IPS DF 4.7 (cell line): ENCODE measurements around the gene CROCC.
"Not testable (repeated sequence)": the region's sequence is repeated elsewhere in the genome, so short reads cannot be mapped to it uniquely, and the experiment has no call there.

Experiments used
- DNase-seq: peaks from one replicate; pipeline ENCODE4 v3.0.0-alpha.2; 2013; ENCODE audit warnings: low spot score; ENCODE audit errors: extremely low read depth

The CROCC gene, protein sequence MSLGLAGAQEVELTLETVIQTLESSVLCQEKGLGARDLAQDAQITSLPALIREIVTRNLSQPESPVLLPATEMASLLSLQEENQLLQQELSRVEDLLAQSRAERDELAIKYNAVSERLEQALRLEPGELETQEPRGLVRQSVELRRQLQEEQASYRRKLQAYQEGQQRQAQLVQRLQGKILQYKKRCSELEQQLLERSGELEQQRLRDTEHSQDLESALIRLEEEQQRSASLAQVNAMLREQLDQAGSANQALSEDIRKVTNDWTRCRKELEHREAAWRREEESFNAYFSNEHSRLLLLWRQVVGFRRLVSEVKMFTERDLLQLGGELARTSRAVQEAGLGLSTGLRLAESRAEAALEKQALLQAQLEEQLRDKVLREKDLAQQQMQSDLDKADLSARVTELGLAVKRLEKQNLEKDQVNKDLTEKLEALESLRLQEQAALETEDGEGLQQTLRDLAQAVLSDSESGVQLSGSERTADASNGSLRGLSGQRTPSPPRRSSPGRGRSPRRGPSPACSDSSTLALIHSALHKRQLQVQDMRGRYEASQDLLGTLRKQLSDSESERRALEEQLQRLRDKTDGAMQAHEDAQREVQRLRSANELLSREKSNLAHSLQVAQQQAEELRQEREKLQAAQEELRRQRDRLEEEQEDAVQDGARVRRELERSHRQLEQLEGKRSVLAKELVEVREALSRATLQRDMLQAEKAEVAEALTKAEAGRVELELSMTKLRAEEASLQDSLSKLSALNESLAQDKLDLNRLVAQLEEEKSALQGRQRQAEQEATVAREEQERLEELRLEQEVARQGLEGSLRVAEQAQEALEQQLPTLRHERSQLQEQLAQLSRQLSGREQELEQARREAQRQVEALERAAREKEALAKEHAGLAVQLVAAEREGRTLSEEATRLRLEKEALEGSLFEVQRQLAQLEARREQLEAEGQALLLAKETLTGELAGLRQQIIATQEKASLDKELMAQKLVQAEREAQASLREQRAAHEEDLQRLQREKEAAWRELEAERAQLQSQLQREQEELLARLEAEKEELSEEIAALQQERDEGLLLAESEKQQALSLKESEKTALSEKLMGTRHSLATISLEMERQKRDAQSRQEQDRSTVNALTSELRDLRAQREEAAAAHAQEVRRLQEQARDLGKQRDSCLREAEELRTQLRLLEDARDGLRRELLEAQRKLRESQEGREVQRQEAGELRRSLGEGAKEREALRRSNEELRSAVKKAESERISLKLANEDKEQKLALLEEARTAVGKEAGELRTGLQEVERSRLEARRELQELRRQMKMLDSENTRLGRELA (N-terminal part only)

DNA sequence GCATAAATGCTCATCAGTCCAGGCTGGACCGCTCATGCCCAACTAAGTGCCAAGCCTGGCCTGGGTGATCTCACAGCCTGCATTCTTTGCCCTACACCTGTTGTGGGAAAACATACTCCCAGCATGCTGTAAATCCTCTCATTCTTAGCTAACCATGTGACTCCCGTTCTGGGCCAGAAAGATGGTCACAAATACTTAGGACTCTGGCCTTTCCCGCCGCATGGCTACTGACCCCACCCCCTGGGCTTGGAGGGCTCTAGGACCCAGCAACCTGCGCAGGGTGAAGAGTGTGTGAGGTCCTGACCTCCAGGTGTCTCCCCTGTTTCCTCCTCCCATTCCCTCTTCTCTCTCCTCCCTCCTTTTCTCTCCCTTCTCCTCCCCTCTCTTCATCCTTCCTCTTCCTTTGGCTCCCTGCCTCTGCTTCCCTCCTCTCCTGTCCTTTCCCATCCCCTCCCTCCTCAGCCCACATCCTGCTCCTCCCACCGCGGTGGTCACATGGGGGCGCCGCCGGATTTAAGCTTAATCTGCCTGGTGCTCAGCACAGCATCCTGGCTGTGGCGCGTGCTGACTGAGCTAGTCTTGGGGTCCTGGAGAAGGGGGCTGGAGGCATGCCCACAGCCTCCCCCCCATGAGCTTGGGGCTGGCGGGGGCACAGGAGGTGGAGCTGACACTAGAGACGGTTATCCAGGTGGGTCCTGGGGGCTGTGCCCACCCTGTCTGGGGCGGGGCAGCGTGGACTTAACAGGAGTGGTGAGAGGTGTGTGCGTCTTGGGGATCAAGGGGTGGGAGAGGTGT is at the start of gene CROCC:
CROCC (plus strand) TSS at position 541 of the 795 bp plus-strand sequence; CDS start at position 629, 88 bp downstream.
- DNase-seq = peak; percentile 98

DNA sequence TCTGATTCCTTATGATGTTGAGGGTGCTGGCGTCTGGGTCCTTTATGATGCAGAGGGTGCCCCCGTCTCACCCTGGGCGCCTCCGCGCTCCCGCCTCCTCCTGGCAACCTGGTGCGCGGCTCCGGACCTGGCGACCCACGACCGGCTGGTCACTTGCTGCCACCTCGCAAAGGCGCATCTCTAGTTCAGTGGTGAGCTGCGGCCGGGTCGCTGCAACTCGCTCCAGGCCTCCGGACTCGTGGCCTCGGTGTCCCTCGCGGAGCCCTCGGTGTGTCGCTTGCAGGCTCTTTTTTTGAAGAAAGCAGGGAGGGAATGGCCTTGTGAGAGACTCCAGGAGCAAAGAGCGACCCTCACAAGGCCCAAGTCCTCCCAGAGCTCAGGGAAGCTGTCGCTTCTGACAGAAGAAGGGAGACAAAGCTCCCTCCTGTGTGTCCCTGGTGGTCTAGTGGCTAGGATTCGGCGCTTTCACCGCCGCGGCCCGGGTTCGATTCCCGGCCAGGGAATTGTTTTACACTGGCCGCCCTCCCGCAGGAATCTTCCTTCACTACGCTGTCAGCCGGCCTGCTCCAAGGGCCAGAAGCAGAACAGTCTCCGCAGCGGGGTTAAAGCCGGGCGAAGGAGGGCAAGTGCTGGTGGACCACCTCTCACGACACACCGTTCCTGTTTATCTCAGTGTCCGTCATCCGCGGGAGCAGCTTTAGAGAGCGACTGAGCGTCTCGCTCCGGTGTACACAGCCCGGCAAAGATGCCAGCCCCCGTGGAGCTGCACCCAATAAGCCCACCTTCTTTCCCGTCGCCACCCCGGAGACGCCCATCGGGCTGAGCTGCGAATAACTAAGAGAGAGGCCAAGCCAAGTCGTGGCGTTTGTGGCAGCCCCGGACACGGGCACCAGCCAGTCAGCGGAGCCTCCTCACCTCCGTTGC is 49.3 kb upstream of the CROCC start:
- peak; percentile 98 for DNase-seq

DNA sequence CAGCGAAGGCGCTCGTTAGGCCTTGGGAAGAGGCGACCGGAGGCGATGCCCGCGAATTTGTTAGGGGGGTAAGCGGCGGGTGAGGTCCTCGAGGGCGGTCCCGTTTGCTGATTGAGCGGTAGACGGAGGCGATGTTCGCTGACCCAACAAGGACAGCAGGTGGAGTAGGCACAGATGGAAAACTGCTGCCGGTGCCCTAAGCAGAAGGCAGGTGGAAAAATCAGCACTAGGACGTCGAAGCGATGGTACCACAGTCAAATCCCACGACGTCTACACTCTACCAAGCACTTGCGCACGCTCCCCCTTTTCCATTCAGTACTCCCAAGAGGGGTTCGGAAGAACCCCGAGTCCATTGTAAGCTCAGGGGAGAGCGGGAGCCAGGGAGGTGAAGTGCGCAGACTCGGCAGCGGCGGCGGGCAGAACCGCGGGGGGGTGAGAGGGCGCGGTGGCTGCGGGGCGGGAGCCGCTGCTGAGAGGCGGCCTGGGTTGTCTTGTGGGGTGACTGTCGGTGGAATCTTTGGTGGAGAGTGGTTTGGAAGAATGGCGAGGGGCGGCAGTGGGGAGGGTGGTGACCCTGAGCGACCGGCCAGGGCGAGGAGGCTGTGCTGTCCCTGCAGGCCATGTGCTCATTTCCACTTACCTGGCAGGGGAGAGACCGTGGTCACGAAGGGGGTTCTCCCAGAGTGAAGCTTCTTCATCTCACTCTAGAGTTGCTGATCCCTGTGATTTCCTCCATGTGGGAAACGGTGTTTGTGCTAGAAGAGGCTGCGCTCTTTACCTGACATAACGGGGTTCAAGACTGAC is 48.5 kb upstream of the CROCC start:
- not testable (repeated sequence) for DNase-seq

DNA sequence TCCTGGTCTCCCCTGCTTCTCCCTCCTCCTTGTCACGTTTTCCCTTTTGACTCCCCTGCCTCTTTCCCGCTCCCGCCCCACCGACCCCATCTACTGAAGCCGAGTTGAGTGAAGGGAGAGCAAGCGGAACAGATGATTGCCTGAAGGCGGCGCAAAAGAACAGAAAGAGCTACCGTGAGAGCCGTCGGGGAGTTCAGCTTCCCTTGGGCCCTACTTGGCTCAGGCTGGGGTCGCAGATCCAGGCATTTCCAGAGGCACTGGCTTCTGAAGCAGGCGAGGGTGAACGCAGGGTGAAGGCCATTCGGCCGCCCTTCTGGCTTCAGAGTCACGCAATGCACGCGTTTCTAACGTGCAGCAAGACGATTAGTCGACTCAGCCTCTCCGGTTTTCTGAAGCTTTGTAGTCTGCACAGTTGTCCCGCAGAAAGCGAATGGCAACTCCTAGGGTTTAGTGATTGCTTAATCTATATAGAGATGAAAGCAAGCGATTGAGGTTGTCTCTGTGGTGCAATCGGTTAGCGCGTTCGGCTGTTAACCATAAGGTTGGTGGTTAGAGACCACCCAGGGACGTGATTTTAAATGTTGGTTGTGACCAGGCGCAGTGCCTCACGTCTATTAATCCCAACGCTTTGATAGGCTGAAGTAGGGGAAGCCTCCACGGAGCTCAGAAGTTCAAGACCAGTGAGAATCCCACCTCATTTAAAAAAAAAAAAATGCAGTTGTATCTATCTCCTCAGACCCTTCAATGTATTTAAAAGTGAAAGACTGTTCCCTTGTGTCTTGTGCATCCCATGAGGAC is 46.6 kb upstream of the CROCC start:
- not testable (repeated sequence) for DNase-seq

DNA sequence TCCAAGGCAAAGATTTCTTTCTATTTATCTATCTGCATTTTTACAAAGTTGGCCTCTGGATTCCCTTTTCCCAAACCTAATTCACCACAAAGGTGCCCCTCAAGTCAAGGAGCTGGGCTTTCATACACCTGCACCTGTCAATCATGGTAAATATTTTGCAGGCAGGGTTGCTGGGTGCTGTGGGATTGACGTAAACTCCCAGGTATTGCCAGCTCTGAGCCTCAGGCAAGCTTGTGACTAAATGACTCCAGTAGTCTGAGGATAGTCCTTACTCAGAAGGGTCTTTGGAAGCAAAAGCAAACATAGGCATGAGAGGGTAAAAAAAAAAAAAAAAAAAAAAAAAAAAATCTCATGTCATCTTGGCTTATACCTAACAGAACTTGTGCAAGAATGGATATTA is 40.0 kb upstream of the CROCC start:
- not testable (repeated sequence) for DNase-seq

DNA sequence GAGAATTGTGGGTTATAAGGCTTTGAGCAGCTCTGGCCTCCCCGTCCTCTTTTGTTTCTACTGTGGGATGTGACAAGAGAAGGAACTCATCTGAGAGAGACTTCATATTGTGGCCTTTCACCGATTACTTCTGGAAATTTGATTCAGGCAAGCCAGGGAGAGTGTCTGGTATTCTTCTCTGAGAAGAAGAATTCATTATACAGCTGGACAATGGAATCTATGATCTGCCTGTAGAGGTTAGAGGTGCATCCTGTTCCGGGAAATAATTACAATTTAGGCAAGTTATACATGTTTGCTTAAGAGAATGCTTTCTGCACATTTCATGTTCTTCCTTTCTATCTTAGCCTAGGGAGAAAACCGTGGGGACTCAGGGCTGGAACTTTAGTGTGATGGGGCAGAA is 38.7 kb upstream of the CROCC start:
- DNase-seq = no peak

DNA sequence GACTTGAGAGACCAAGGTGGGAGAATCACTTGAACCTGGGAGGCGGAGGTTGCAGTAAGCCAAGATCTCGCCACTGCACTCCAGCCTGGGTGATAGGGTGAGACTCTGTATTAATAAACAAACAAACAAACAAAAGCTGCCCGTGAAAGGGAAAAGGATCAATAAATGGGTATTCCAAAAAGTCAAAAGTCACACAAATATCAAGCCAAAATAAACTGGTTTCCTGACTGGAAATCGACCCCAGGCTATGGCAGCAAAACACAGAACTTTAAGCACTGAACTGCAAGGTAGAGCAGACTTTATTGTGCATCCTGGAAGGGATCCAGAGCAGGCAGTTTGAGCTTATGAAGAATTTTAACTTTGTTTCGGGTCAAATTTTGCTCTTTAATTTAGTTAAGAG is 37.2 kb upstream of the CROCC start:
- DNase-seq = not testable (repeated sequence)

DNA sequence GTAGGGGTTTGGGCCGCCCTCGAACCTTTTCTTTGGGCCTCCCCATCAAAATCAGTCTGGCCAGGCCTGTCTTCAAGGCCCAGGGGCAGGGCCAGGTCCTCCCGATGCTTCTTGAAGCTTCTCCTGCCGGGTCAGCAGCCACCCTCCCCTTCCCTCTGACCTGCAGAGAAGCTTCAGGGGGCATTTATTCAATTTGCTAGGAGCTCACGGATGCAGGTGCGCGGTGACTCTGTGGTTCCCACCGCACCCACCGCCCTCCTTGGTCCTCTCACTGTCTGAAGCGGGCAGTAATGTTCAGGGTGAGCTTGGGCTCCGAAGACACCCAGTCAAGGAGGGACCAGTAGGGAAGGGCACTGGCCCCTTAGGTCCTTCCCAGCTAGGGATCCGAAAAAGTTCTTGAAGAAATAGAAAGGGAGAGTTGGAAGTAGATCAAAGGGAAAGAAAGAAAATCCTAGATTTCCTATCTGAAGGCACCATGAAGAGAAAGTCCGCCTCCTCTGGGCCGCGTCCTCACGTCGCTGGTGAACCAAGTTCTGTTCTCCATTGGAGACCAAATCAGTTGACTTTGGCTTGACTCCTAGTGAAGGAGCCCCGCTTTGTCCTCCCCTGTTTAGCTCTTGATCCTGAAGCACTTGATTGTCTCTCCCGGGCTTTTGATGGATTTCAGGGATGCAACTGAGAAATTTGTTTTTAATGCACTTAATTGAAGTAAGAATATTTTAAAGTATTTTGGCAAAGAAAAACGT is 34.7 kb upstream of the CROCC start:
- DNase-seq = no peak

DNA sequence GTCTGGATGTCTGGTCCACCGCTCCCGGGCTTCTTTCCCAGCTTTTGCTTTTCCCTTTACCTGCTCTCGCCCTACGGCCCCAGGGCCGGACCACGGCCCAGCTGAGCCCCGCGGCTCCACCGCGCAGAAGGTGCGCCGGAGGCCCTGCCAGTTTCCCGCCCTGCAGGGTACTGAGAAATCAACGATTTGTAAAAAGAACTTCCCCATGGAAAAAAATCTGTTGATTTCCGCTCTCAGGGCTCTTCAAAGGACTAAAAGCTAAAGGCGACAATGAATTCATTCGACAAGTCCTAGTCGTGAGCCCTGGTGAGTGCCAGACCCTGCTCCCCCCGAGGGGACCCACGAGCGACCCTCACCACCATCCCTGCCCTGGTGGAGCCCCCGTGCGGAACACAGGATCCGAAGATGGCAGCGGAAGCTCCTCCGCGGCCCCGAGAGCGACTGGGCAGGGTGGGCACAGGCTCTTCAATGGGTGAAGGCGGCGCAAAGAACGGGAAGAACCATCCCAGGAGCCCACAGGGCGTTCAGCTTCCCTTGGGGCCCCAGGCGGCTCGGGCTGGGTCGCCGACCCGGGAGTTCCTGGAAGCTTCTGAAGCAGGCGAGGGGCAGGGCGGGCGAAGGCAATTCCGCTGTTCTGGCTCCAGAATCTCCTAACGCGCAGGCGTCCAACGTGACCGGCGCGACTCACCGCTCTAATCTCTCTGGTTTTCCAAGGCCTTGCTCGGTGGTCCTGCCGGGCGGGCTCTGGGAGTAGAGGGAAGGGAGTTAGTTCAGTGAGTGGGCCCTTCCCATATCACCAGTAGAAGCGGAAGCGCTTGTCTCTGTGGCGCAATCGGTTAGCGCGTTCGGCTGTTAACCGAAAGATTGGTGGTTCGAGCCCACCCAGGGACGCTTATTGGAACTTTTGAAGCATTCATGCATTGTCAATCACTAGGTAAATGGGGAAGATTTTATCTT is 32.6 kb upstream of the CROCC start:
- no peak for DNase-seq

DNA sequence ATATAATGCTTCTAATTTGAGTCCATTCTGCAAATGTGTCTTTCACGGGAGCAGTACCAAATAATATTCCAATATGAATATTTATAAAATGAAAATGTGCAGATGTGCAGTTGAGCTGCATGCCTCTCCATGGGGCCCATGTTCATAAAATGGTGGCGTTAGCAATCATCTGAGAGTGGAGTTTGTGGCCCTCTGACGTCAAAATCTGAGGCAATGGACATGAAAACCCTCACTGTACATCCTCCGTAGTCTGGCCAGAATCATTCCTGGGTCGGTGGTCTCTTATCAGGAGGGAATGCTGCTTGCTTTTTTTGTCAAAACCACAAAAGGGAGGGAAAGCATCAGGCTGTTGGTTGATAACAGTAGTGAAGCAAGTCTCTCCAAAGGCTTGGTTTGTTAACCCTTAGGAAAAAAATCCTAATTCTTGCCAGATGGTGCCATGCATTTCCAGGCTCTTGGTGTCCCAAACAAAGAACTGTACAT is 31.2 kb upstream of the CROCC start:
- not testable (repeated sequence) for DNase-seq

DNA sequence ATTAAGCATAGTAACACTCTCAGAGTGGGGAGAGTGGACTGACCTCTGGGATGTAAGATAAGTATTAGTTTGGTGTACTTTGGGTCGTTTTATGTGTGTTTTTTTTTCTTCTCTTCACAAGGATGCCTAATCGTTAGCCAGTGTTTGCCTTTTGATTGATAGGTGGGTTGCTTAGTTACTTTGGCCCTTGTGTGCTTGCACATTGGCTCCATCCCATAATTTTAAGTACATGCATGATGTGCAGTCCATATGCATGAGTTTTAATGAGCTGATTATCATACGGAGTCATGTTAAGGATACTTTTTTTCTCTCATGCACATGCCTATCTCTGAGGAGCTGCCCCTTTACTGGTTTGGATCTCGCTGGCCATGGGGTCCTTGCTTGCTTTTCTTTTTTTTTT is 30.7 kb upstream of the CROCC start:
- not testable (repeated sequence) for DNase-seq

DNA sequence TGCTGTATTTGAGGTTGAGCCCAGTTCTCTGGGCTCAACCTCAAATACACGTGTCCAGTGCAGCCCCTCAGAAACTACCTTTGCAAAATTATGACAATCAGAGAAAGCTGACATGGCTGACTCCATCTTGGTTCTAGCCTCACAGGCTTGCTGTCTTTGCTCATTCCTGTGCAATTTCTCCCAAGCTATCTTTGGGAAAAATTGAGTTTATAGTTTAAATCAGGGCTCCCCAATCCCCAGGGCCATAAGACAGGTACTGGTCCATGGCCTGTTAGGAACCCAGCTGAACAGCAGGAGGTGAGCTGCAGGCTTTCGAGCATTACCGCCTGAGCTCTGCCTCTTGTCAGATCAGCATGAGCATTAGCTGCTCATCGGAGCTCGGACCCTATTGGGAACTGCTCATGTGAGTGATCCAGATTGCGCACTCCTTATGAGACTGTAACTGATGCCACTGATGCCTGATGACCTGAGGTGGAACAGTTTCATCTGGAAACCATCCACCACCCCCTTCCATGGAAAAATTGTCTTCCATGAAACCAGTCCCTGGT is 28.7 kb upstream of the CROCC start:
- not testable (repeated sequence) for DNase-seq

DNA sequence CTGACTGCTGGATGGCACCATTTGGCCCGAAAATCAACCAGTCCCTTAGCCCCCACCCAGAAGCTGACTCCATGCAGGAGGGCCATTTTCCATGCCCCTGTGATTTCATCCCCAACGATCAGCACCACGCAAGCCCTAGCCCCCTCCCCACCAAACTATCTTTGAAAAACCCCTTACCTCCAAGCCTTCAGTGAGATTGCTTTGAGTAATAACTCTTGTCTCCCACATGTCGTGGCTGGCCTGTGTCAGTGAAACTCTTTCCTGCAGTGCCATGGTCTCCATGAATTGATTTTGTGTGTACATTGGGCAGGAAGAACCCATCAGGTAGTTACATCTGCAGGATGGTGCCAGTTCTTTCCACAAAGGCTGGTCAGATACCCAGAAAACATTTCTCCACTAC is 27.9 kb upstream of the CROCC start:
- not testable (repeated sequence) for DNase-seq

DNA sequence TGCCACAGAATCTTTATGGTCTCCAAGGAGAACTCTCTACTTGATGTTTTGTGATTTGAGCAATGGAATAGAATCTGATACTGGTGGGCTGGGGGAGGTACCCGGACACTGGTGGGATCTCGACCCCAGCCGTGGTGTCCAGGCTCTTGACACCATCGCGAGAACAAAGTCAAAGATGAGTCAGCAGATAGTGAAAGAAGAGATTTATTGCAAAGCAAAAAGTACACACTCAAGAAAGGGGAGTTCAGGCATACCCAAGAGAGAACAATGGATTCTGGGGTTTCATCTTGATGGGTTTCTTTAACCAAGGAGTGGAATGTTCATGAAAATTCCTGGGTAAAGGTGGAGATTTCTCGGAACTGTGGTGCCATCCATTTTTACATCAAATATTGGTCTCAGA is 27.4 kb upstream of the CROCC start:
- DNase-seq = not testable (repeated sequence)

DNA sequence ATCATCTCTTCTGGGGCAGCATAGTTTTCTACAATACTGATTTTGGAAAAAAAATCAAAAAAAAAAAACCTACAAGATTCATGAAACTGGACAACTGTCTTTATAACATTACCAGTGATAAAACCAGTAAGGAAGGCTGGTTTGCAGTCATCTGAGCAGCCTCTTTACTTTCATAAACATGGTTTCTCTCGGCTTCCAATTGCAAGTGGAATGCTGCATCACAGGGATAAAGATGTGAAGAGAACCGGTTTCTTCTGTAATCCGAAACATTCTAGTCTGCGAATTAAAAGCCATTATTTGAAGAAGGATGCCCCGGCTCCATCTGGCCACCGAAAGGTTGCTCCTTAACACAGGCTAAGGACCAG is 26.5 kb upstream of the CROCC start:
- DNase-seq = not testable (repeated sequence)
